HL-60 (cell line): ENCODE results near the gene TTC34.

Experiments
- POLR2AphosphoS5 ChIP-seq: IDR thresholded peaks from 2 replicates; pipeline ENCODE4 v1.6.1; 2012; ENCODE audit warnings: low read depth
- SPI1 ChIP-seq: IDR thresholded peaks from 2 replicates; pipeline ENCODE4 v1.6.1; 2012; ENCODE audit warnings: low read depth, mild to moderate bottlenecking, borderline replicate concordance
- TF ChIP-seq, protein P1 (sequence below): IDR thresholded peaks from one replicate; pipeline ENCODE4 v1.5.1; 2011; ENCODE audit warnings: low read length, control low read depth, inconsistent platforms; ENCODE audit not compliant: insufficient read depth

DNA sequence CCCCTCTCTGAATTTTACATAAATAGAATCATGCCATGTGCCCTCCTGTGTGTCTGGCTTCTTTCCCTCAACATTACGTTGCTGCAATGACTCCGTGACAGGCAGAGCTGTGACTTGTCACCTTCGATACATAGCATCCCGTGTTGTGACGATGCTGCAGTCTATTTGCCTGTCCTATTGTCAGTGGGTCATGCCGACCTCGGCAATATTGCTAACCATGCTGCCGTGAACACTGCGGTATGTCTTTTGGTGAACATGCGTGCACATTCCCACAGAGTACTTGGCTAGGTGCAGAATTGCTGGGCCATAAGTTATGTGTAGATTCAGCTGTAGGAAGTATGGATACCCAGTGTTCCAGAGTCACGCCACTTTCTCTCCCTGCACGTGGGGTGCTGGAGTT is 36.3 kb upstream of the TTC34 start:
- TF ChIP-seq, protein P1, sequence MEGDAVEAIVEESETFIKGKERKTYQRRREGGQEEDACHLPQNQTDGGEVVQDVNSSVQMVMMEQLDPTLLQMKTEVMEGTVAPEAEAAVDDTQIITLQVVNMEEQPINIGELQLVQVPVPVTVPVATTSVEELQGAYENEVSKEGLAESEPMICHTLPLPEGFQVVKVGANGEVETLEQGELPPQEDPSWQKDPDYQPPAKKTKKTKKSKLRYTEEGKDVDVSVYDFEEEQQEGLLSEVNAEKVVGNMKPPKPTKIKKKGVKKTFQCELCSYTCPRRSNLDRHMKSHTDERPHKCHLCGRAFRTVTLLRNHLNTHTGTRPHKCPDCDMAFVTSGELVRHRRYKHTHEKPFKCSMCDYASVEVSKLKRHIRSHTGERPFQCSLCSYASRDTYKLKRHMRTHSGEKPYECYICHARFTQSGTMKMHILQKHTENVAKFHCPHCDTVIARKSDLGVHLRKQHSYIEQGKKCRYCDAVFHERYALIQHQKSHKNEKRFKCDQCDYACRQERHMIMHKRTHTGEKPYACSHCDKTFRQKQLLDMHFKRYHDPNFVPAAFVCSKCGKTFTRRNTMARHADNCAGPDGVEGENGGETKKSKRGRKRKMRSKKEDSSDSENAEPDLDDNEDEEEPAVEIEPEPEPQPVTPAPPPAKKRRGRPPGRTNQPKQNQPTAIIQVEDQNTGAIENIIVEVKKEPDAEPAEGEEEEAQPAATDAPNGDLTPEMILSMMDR: no peak
- TF ChIP-seq POLR2AphosphoS5 (no peak), SPI1 (no peak)
